GM18909 (cell line): ENCODE results near the gene DLG2.

Experiments
- ATAC-seq: cut with Tn5 transposase; IDR thresholded peaks from one replicate; pipeline ENCODE4 v1.9.1; 2021; ENCODE audit warnings: mild to moderate bottlenecking; ENCODE audit not compliant: unreplicated experiment, poor library complexity

Gene DLG2

GRCh38 chr11:84552791-84553190, 1074.4 kb downstream of the DLG2 start:
- ATAC-seq, result no peak

DNA sequence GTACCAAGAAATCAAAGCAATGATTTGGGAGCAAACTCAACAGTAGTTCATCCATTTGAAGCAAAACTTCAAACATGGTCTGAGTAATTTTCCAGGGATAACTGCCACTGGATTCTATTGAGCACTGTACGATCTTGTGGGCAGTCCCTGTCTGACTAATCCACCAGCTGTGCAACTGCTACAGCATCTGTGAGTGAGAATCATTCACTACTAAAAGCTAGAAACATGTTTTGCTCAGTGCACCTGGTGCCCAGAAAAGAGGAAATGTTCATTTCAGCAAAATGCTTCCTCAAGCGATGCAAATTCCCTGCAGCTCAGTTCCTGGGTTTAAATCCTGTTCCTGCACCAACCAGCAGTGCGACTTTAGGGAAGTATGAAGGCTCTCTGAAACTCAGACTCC, 1077.9 kb downstream of the DLG2 start:
- ATAC-seq, result peak; percentile 98

- no peak for ATAC-seq
Measured at GRCh38 chr11:84544566-84544965, 1082.6 kb downstream of the DLG2 start.

- no peak for ATAC-seq
Measured at GRCh38 chr11:84543367-84544159, 1083.6 kb downstream of the DLG2 start.

DNA sequence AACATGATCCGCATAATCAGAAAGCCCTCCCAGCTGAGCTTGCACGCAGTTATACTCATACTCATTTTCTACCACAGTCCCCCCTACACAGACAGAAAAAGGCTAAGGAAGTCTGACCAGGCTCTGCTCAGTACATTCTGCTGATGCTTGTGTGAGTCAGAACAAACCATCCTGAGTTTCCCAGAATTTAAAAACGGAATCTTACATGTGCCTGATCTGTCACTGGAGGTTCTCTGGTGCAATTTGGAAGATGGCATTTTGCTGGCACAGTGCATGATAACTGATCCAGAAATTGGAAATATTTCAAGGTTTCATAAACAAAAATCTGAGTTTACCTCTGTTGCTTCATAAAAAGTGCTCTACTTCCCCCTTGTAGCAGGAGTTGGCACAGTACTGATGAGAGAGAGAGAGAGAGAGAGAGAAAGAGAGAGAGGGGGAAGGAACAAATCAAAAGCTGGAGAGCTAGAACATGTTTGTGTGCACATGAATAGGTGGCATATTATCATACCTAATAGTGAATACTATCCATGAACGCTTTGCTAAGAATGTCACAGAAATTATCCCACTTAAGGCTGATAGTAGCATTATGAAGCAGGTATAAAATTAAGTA, 1085.3 kb downstream of the DLG2 start:
- ATAC-seq, result no peak

- ATAC-seq, result no peak
Measured at GRCh38 chr11:84536456-84536855, 1090.7 kb downstream of the DLG2 start.

DNA sequence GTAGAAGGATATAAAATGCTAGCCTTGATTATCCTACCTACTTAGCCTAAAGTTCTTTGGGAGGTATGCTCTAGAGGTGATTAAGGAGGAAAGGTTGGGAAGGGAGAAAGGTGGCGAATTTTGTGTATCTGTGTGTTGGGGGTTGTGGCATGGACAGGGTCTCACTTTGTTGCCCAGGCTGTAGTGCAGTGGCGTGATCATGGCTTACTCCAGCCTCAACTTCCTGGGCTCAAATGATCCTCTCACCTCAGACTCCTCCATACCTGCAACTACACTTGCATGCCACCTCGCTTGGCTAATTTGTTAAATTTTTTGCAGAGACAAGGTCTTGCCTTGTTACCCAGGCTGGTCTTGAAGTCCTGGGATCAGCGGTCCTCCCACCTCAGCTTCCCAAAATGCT, 1094.8 kb downstream of the DLG2 start:
- ATAC-seq, result no peak

DNA sequence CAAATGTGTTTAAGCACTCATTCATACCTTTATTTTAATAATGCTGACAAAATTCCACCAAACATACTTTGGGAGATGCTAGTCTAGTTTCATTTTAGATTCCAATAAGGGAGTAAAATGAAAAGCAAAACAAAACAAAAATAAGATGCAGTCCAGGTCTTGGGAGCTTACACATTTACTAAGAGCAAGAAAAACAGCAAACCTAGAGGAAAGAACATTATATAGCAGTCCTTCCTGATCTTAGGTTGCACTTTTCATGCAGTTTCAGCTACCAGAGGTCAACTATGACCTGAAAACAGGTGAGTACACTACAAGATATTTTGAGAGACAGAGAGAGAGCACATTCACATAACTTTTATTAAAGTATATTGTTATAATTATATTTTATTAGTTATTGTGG, 1100.9 kb downstream of the DLG2 start:
- no peak for ATAC-seq

DNA sequence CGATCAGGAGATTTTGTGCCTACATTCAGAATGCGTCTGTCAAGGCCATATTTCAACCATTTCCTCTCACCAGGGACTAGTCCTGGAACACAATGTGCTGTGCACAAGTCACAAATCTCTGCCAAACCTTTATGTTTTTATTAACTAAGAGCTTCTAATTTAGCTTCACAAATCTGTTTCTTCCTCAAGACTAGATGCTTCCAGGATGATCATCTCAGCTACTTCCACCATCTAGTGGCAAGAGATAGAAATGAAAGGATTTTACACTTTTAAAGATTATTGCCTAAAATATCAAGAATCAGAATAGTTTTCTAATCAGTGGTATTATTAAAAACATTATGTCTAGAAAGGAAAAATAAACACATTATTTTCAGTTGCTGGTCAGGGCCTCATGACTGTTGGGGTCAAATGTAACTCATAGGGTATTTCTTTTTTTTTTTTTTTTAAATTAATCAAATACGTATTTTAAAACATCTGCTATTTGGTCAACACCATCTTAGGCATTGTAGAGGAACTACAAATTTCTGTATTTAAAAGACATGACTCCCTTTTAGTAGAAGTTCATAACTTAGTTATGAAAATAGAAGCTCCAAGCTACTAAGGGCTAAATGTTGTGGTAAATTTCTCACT, 1102.6 kb downstream of the DLG2 start:
- no peak for ATAC-seq

DNA sequence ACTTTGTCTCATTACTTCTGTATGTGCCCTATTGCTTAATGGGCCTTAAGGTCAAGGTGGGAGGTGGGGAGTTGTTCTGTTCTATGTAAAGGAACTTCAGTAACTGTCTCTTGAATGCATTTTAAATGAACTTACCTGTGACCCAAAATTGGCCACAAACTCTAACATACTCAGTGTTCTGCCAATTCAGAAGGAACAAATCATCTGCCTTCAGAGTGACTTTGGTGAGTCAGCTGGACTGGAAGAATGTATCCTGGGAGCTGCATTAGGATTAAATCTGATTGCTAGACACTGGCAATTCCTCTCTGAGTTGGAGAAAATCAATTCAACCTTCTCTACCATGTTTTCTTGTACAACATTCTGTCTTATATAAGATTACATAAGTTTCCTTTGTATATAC, 1104.8 kb downstream of the DLG2 start:
- no peak for ATAC-seq

GRCh38 chr11:84518631-84519183, 1108.4 kb downstream of the DLG2 start:
- ATAC-seq, result no peak

- ATAC-seq, result no peak
Measured at GRCh38 chr11:84514436-84514835, 1112.7 kb downstream of the DLG2 start.

- no peak for ATAC-seq
Measured at GRCh38 chr11:84503503-84503902, 1123.6 kb downstream of the DLG2 start.

GRCh38 chr11:84501750-84502149, 1125.4 kb downstream of the DLG2 start:
- ATAC-seq, result no peak

DNA sequence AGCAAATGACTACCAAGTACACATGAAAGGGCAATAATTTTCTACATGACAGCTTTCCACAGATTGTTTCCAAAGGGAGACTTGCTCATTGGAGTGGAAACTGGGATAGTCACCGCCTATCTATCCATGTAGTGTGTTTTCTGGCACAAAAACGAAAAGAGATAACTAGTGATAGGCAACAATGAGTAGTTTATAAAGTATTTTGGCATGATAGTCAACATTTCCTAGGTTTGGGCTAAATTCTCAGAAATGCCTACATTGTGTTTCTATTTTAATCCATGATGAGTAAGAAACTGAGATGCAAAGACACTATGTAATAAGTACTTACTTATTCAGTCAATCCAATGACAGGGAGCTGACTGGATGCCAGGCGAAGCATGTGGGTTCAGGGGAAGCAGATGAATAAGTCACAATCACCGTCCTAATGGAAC, 1129.1 kb downstream of the DLG2 start:
- ATAC-seq, result no peak

DNA sequence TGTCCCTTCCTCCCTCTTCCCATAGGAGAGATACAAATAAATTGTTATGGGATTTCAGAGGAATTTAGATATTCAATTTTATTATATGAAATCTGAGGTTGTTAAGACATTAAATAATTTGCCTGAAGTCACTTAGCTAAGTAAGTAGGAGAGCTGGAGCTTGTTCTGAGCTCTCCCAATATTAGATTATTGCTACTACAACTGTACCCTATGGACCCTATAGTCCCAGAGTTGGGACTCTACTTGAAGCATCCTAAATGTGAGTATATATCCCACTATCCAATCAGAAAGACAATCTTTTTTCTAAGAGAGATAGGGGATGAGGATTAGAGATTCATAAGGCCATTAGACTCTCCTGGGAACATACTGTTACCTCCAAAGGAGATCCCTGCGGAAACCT, 1130.0 kb downstream of the DLG2 start:
- no peak for ATAC-seq

- ATAC-seq, result no peak
Measured at GRCh38 chr11:84496122-84496521, 1131.0 kb downstream of the DLG2 start.

DNA sequence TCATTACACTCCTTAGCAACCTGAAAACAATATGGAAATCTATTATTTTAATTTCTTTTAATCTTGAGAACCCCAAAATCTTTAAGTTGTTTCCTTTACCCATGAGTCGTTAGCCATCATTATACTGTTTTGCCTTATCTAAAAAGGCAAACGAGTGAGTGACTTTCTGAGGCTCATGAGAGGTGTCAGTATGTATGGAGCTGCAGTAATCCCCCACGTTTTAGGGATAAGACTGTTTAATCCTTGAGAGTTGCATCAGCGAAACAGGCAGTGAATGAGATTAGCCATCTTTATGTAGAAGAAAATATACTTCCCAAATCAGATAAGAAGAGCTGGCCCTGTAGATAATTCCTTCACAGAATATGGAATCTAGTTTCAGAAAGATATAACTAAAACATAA, 1147.0 kb downstream of the DLG2 start:
- no peak for ATAC-seq

DNA sequence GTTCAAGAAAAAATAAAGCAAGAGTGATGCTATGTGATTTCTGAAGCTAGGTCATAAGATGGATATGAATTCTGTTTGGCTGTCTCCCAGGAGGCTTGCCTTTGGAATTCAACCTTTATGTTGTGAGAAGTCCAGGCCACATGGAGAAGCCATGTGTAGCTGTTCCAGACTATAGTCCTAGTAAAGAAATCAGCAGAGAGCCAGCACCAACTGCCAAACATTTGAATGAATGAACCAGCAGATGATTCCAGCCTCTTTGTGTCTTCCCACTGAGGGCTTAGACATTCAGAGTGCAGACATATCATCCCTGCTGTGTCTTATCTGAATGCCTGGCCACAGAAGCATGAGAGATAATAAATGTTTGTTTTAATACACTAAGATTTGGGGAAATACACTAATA, 1150.6 kb downstream of the DLG2 start:
- no peak for ATAC-seq

GRCh38 chr11:84471501-84471900, 1155.6 kb downstream of the DLG2 start:
- no peak for ATAC-seq

DNA sequence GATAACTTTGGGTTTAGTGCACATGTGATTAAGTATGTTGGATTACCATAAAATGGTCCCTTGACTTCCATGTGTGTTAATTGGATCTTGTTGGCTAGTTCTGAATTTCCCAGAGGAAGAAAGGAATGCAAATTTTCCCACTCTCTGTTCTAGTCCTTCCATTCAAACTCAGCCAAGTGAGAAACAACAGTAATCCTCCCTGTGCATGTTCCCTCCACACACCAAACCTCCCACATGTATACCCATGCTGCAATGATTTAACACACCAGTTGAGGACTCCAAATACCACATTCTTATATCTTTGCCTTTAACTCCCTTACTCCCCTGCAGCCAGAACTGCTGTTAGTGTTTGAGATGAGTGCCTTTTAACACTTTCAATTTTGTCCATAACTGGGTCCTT, 1158.9 kb downstream of the DLG2 start:
- ATAC-seq, result no peak
